ENCODE data around the gene PVRIG.
"Not testable (repeated sequence)": the region's sequence is repeated elsewhere in the genome, so short reads cannot be mapped to it uniquely, and the experiment has no call there.

PVRIG gene

DNA sequence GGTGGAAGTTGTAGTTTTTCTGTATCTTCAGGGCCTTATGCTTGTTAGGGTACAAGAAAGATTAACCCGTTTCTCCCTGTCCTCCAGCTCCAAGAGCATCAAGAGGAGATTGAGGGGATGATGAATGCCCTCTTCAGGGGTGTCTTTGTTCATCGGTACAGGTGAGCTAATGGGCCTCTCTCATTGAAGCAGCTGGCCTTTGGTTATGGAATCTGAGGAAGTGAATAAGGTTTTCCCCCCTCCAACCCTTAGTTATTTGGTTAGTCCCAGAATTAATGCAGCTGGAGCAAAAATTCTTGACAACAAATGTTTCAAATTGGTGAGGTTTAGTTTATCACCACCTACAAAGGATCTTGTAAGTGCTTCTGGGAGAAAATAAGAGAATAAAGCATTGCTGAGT is 24.5 kb upstream of the PVRIG start:
- Histone ChIP-seq H3K36me3 (replicated peaks in 1 of 2; ENCODE audit: control insufficient read depth in 2 of 2, insufficient read depth in 2 of 2, low read length in 2 of 2) (no peaks in the 10 kb centered on the region), H3K4ac (ENCODE audit: low read length) (no peak overlapping the region), H3K27ac (replicated peaks; ENCODE audit: low read length) (no peak overlapping the region), H2AK5ac (ENCODE audit: low read depth, low read length) (no peak overlapping the region), H3K14ac (ENCODE audit: low read length) (no peak overlapping the region), H2BK15ac (ENCODE audit: low read length) (no peak overlapping the region), H3K4me1 (ENCODE audit: control insufficient read depth in 2 of 2, insufficient read depth in 1 of 2, low read depth in 1 of 2, low read length in 2 of 2) (peaks cover 0 to 2% of the 10 kb centered on the region in 2 donors), H3K4me3 (ENCODE audit: low read length in 2 of 2) (no peak overlapping the region), H3K23ac (ENCODE audit: low read depth, low read length, poor library complexity) (no peak overlapping the region), H3K9ac (ENCODE audit: low read depth, low read length, poor library complexity) (no peak overlapping the region), H3K9me3 (replicated peaks in 1 of 2; ENCODE audit: control insufficient read depth in 2 of 2, insufficient read depth in 1 of 2, low read depth in 1 of 2, low read length in 2 of 2) (no peaks in the 10 kb centered on the region), H2BK5ac (ENCODE audit: low read length) (no peak overlapping the region), H2BK120ac (ENCODE audit: low read depth, low read length) (no peak overlapping the region), H2BK12ac (ENCODE audit: low read length) (no peak overlapping the region), H2AFZ (ENCODE audit: low read length) (no peak overlapping the region), H3K27me3 (ENCODE audit: control insufficient read depth in 3 of 3, insufficient read depth in 3 of 3, low read depth in 1 of 3, low read length in 3 of 3) (no peaks in the 10 kb centered on the region), H4K8ac (ENCODE audit: low read depth, low read length) (no peak overlapping the region), H4K91ac (ENCODE audit: low read depth, low read length, poor library complexity) (no peak overlapping the region), H3K18ac (ENCODE audit: low read length) (no peak overlapping the region), H3K79me1 (ENCODE audit: low read depth, low read length) (no peaks in the 10 kb centered on the region), H3K4me2 (ENCODE audit: insufficient read depth, low read length, poor library complexity, severe bottlenecking) (no peak overlapping the region)
- WGBS, 2 donors (ENCODE audit: extremely low coverage in 2 of 2, insufficient read length in 2 of 2, insufficient replicate concordance in 1 of 2): no CpG with 5 or more reads among the region's 2 CpGs
- no peak for DNase-seq (ENCODE audit: low spot score)

- not testable (repeated sequence) for H3K27me3 ChIP-seq (ENCODE audit: control insufficient read depth in 3 of 3, insufficient read depth in 3 of 3, low read depth in 1 of 3, low read length in 3 of 3); H4K8ac ChIP-seq (ENCODE audit: low read depth, low read length); H2AFZ ChIP-seq (ENCODE audit: low read length); H3K4me1 ChIP-seq (ENCODE audit: control insufficient read depth in 2 of 2, insufficient read depth in 1 of 2, low read depth in 1 of 2, low read length in 2 of 2); H3K4me2 ChIP-seq (ENCODE audit: insufficient read depth, low read length, poor library complexity, severe bottlenecking); H3K9ac ChIP-seq (ENCODE audit: low read depth, low read length, poor library complexity); H3K79me1 ChIP-seq (ENCODE audit: low read depth, low read length); H2BK5ac ChIP-seq (ENCODE audit: low read length); H3K18ac ChIP-seq (ENCODE audit: low read length); H2BK12ac ChIP-seq (ENCODE audit: low read length); H3K4me3 ChIP-seq (ENCODE audit: low read length in 2 of 2); H3K4ac ChIP-seq (ENCODE audit: low read length); H3K27ac ChIP-seq (replicated peaks; ENCODE audit: low read length); H3K14ac ChIP-seq (ENCODE audit: low read length); DNase-seq (ENCODE audit: low spot score); H4K91ac ChIP-seq (ENCODE audit: low read depth, low read length, poor library complexity); H3K36me3 ChIP-seq (replicated peaks in 1 of 2; ENCODE audit: control insufficient read depth in 2 of 2, insufficient read depth in 2 of 2, low read length in 2 of 2); H3K9me3 ChIP-seq (replicated peaks in 1 of 2; ENCODE audit: control insufficient read depth in 2 of 2, insufficient read depth in 1 of 2, low read depth in 1 of 2, low read length in 2 of 2); H3K23ac ChIP-seq (ENCODE audit: low read depth, low read length, poor library complexity); H2BK15ac ChIP-seq (ENCODE audit: low read length); H2BK120ac ChIP-seq (ENCODE audit: low read depth, low read length); H2AK5ac ChIP-seq (ENCODE audit: low read depth, low read length)
- WGBS, 2 donors (ENCODE audit: extremely low coverage in 2 of 2, insufficient read length in 2 of 2, insufficient replicate concordance in 1 of 2): no CpG with 5 or more reads among the region's 6 CpGs
Measured at GRCh38 chr7:100195901-100196322, 23.8 kb upstream of the PVRIG start.

DNA sequence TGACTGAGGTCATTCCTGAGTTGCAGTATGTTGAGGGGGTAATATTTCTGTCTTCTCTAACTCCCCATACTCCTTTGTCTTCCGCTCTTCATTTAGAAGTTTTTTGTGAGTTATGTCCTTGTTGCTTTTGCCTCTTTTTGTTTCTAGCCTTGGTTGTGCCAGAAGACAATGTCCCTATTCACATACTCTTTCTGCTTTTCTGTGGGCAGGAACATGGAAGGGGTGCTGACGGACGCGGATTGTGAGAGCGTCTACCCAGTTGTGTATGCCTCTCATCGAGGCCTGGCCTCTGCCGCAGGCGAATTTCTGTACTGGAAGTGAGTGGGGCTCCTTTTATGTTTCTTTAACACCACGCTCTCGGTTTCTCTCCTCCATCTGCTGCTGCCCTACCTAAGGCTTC is 21.5 kb upstream of the PVRIG start:
- no CpG with 5 or more reads among the region's 10 CpGs for WGBS, 2 donors (ENCODE audit: extremely low coverage in 2 of 2, insufficient read length in 2 of 2, insufficient replicate concordance in 1 of 2)
- Histone ChIP-seq H3K4me2 (ENCODE audit: insufficient read depth, low read length, poor library complexity, severe bottlenecking) (no peak overlapping the region), H3K14ac (ENCODE audit: low read length) (no peak overlapping the region), H3K27ac (replicated peaks; ENCODE audit: low read length) (no peak overlapping the region), H3K18ac (ENCODE audit: low read length) (no peak overlapping the region), H4K91ac (ENCODE audit: low read depth, low read length, poor library complexity) (no peak overlapping the region), H3K4ac (ENCODE audit: low read length) (no peak overlapping the region), H2AFZ (ENCODE audit: low read length) (no peak overlapping the region), H2AK5ac (ENCODE audit: low read depth, low read length) (no peak overlapping the region), H4K8ac (ENCODE audit: low read depth, low read length) (no peak overlapping the region), H2BK120ac (ENCODE audit: low read depth, low read length) (no peak overlapping the region), H3K79me1 (ENCODE audit: low read depth, low read length) (no peaks in the 10 kb centered on the region), H3K9me3 (replicated peaks in 1 of 2; ENCODE audit: control insufficient read depth in 2 of 2, insufficient read depth in 1 of 2, low read depth in 1 of 2, low read length in 2 of 2) (peaks cover 0 to 2% of the 10 kb centered on the region in 2 donors), H2BK12ac (ENCODE audit: low read length) (no peak overlapping the region), H3K27me3 (ENCODE audit: control insufficient read depth in 3 of 3, insufficient read depth in 3 of 3, low read depth in 1 of 3, low read length in 3 of 3) (peaks cover 0 to 2% (median 0%) of the 10 kb centered on the region in 3 experiments), H3K4me3 (ENCODE audit: low read length in 2 of 2) (no peak overlapping the region), H3K23ac (ENCODE audit: low read depth, low read length, poor library complexity) (no peak overlapping the region), H3K36me3 (replicated peaks in 1 of 2; ENCODE audit: control insufficient read depth in 2 of 2, insufficient read depth in 2 of 2, low read length in 2 of 2) (peaks cover 0 to 1% of the 10 kb centered on the region in 2 donors), H2BK5ac (ENCODE audit: low read length) (no peak overlapping the region), H3K4me1 (ENCODE audit: control insufficient read depth in 2 of 2, insufficient read depth in 1 of 2, low read depth in 1 of 2, low read length in 2 of 2) (peaks cover 0 to 4% of the 10 kb centered on the region in 2 donors), H2BK15ac (ENCODE audit: low read length) (no peak overlapping the region), H3K9ac (ENCODE audit: low read depth, low read length, poor library complexity) (no peak overlapping the region)
- no peak for DNase-seq (ENCODE audit: low spot score)

DNA sequence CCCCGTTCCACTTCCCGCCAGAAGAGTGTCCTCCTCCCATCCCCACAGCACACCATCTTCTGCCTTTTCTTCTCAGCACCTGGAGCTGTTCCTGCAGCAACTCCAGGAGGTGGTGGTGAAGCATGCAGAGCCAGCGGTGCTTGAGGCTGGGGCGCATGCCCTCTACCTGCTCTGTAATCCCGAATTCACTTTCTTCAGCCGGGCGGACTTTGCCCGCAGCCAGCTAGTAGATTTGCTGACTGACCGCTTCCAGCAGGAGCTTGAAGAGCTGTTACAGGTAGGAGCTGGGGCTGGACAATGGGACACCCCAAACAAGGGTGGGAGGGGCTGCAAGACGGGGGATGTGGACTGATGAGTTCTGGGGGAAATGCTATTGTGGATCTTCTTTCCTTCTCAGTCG is 19.1 kb upstream of the PVRIG start:
- Histone ChIP-seq H2BK15ac (ENCODE audit: low read length) (no peak overlapping the region), H3K36me3 (replicated peaks in 1 of 2; ENCODE audit: control insufficient read depth in 2 of 2, insufficient read depth in 2 of 2, low read length in 2 of 2) (peaks cover 0 to 1% of the 10 kb centered on the region in 2 donors), H3K18ac (ENCODE audit: low read length) (no peak overlapping the region), H3K27ac (replicated peaks; ENCODE audit: low read length) (no peak overlapping the region), H3K4me1 (ENCODE audit: control insufficient read depth in 2 of 2, insufficient read depth in 1 of 2, low read depth in 1 of 2, low read length in 2 of 2) (peaks cover 4 to 6% of the 10 kb centered on the region in 2 donors), H2AK5ac (ENCODE audit: low read depth, low read length) (no peak overlapping the region), H4K91ac (ENCODE audit: low read depth, low read length, poor library complexity) (no peak overlapping the region), H3K4me2 (ENCODE audit: insufficient read depth, low read length, poor library complexity, severe bottlenecking) (no peak overlapping the region), H4K8ac (ENCODE audit: low read depth, low read length) (no peak overlapping the region), H3K4ac (ENCODE audit: low read length) (no peak overlapping the region), H3K79me1 (ENCODE audit: low read depth, low read length) (no peaks in the 10 kb centered on the region), H2AFZ (ENCODE audit: low read length) (no peak overlapping the region), H3K9me3 (replicated peaks in 1 of 2; ENCODE audit: control insufficient read depth in 2 of 2, insufficient read depth in 1 of 2, low read depth in 1 of 2, low read length in 2 of 2) (peaks cover 0 to 2% of the 10 kb centered on the region in 2 donors), H3K9ac (ENCODE audit: low read depth, low read length, poor library complexity) (no peak overlapping the region), H3K23ac (ENCODE audit: low read depth, low read length, poor library complexity) (no peak overlapping the region), H2BK12ac (ENCODE audit: low read length) (no peak overlapping the region), H2BK5ac (ENCODE audit: low read length) (no peak overlapping the region), H3K14ac (ENCODE audit: low read length) (no peak overlapping the region), H2BK120ac (ENCODE audit: low read depth, low read length) (no peak overlapping the region), H3K27me3 (ENCODE audit: control insufficient read depth in 3 of 3, insufficient read depth in 3 of 3, low read depth in 1 of 3, low read length in 3 of 3) (peaks cover 0 to 2% (median 0%) of the 10 kb centered on the region in 3 experiments), H3K4me3 (ENCODE audit: low read length in 2 of 2) (no peak overlapping the region)
- no CpG with 5 or more reads among the region's 11 CpGs for WGBS, 2 donors (ENCODE audit: extremely low coverage in 2 of 2, insufficient read length in 2 of 2, insufficient replicate concordance in 1 of 2)
- DNase-seq (ENCODE audit: low spot score): no peak
